Parathyroid adenoma (tissue), 2 donors: ENCODE results near the gene EEIG1.

Source experiments
- H2AFZ ChIP-seq: fragments of 300-600 bp; sonication (generic); one replicate; pipeline ENCODE4 v1.7.0; 2017; ENCODE audit warnings: antibody characterized with exemption, mild to moderate bottlenecking
- H3K27ac ChIP-seq: fragments of 300-600 bp; sonication (generic); one replicate; pipeline ENCODE4 v1.7.0; 2017
- H3K27me3 ChIP-seq: fragments of 300-600 bp; sonication (generic); one replicate; pipeline ENCODE4 v1.7.0; 2017; ENCODE audit warnings: low read length; ENCODE audit not compliant: control insufficient read depth, insufficient read depth
- H3K36me3 ChIP-seq: fragments of 300-600 bp; sonication (generic); one replicate; pipeline ENCODE4 v1.7.0; 2017; ENCODE audit warnings: low read length; ENCODE audit not compliant: control insufficient read depth, insufficient read depth
- H3K4me1 ChIP-seq: fragments of 300-600 bp; sonication (generic); one replicate; pipeline ENCODE4 v1.7.0; 2017; ENCODE audit warnings: control low read depth
- H3K4me2 ChIP-seq: fragments of 300-600 bp; sonication (generic); one replicate; pipeline ENCODE4 v1.7.0; 2017; ENCODE audit warnings: low read length
- H3K4me3 ChIP-seq: fragments of 300-600 bp; sonication (generic); one replicate; pipeline ENCODE4 v1.7.0; 2017; ENCODE audit warnings: low read depth, low read length
- H3K79me2 ChIP-seq: fragments of 300-600 bp; sonication (generic); one replicate; pipeline ENCODE4 v1.7.0; 2017; ENCODE audit warnings: control low read depth
- H3K9ac ChIP-seq: fragments of 300-600 bp; sonication (generic); one replicate; pipeline ENCODE4 v1.7.0; 2017; ENCODE audit warnings: mild to moderate bottlenecking
- H3K9me3 ChIP-seq: fragments of 300-600 bp; sonication (generic); one replicate; pipeline ENCODE4 v1.7.0; 2017; ENCODE audit warnings: low read length; ENCODE audit not compliant: control insufficient read depth
- CTCF ChIP-seq: fragments of 300-600 bp; sonication (generic); IDR thresholded peaks from one replicate; pipeline ENCODE4 v1.7.0; 2017; ENCODE audit warnings: antibody characterized with exemption, mild to moderate bottlenecking
- donor health status: primary hyperparathyroidism.

The EEIG1 gene

GRCh38 chr9:128002959-128003358, 22.2 kb upstream of the EEIG1 start:
- H3K27me3 ChIP-seq, result no peaks in the 10 kb centered on the region
- no peaks in the 10 kb centered on the region for H3K36me3 ChIP-seq
- H3K9me3 ChIP-seq, result no peaks in the 10 kb centered on the region

GRCh38 chr9:128001779-128002298, 21.1 kb upstream of the EEIG1 start:
- Histone ChIP-seq H3K9me3 (no peaks in the 10 kb centered on the region), H3K27me3 (no peaks in the 10 kb centered on the region), H3K4me3 (no peak overlapping the region), H3K9ac (no peak overlapping the region), H3K4me1 (peaks cover 4% of the 10 kb centered on the region), H3K27ac (peak overlapping the region; percentile 36), H2AFZ (peak overlapping the region; percentile 50), H3K36me3 (no peaks in the 10 kb centered on the region), H3K4me2 (peak overlapping the region; percentile 15), H3K79me2 (no peaks in the 10 kb centered on the region)
- no peak for TF ChIP-seq CTCF

More at GRCh38 chr9:128002959-128003358, 22.2 kb upstream of the EEIG1 start:
- H3K4me2 ChIP-seq, result no peak overlapping the region
- no peak overlapping the region for H3K9ac ChIP-seq
- no peak overlapping the region for H3K27ac ChIP-seq
- no peaks in the 10 kb centered on the region for H3K79me2 ChIP-seq
- peaks cover 11% of the 10 kb centered on the region for H3K4me1 ChIP-seq
- no peak overlapping the region for H3K4me3 ChIP-seq
- H2AFZ ChIP-seq, result no peak overlapping the region
- no peak for TF ChIP-seq CTCF

GRCh38 chr9:128001151-128001778, 20.5 kb upstream of the EEIG1 start:
- no peak overlapping the region for H3K9ac ChIP-seq
- H3K4me1 ChIP-seq, result peaks cover 3% of the 10 kb centered on the region
- peak overlapping the region; percentile 15 for H3K4me2 ChIP-seq
- no peaks in the 10 kb centered on the region for H3K36me3 ChIP-seq
- H3K27me3 ChIP-seq, result no peaks in the 10 kb centered on the region
- no peaks in the 10 kb centered on the region for H3K79me2 ChIP-seq
- H3K27ac ChIP-seq, result peak overlapping the region; percentile 36
- H3K9me3 ChIP-seq, result no peaks in the 10 kb centered on the region
- TF ChIP-seq CTCF, result no peak
- no peak overlapping the region for H3K4me3 ChIP-seq
- H2AFZ ChIP-seq, result peak overlapping the region; percentile 50

GRCh38 chr9:127999461-127999860, 18.7 kb upstream of the EEIG1 start:
- Histone ChIP-seq H3K79me2 (no peaks in the 10 kb centered on the region), H3K4me2 (no peak overlapping the region), H3K27ac (no peak overlapping the region), H3K4me3 (no peak overlapping the region), H2AFZ (no peak overlapping the region), H3K9ac (no peak overlapping the region), H3K36me3 (no peaks in the 10 kb centered on the region), H3K27me3 (no peaks in the 10 kb centered on the region), H3K9me3 (no peaks in the 10 kb centered on the region), H3K4me1 (peaks cover 2% of the 10 kb centered on the region)
- TF ChIP-seq CTCF, result no peak

GRCh38 chr9:127993721-127994120, 12.9 kb upstream of the EEIG1 start:
- TF ChIP-seq CTCF, result no peak
- Histone ChIP-seq H3K4me3 (no peak overlapping the region), H3K27me3 (no peaks in the 10 kb centered on the region), H2AFZ (no peak overlapping the region), H3K36me3 (no peaks in the 10 kb centered on the region), H3K9me3 (no peaks in the 10 kb centered on the region), H3K9ac (no peak overlapping the region), H3K4me2 (no peak overlapping the region), H3K79me2 (no peaks in the 10 kb centered on the region), H3K4me1 (no peaks in the 10 kb centered on the region), H3K27ac (no peak overlapping the region)
